HFF-Myc (cell line): ENCODE data around the gene PDAP1.

ENCODE experiments used
- DNase-seq: peaks from one replicate; pipeline ENCODE4 v3.0.0-alpha.2; 2011; ENCODE audit warnings: low read depth; ENCODE audit errors: extremely low read depth
- H3K4me3 ChIP-seq: replicated peaks from 2 replicates; pipeline ENCODE4 v1.5.1; 2011; ENCODE audit warnings: low read depth, mild to moderate bottlenecking, control low read depth, low read length
- CTCF ChIP-seq: IDR thresholded peaks from 2 replicates; pipeline ENCODE4 v1.5.1; 2012; ENCODE audit warnings: mild to moderate bottlenecking, low read depth, low read length, control low read depth; ENCODE audit errors: missing control alignments

Gene PDAP1

DNA sequence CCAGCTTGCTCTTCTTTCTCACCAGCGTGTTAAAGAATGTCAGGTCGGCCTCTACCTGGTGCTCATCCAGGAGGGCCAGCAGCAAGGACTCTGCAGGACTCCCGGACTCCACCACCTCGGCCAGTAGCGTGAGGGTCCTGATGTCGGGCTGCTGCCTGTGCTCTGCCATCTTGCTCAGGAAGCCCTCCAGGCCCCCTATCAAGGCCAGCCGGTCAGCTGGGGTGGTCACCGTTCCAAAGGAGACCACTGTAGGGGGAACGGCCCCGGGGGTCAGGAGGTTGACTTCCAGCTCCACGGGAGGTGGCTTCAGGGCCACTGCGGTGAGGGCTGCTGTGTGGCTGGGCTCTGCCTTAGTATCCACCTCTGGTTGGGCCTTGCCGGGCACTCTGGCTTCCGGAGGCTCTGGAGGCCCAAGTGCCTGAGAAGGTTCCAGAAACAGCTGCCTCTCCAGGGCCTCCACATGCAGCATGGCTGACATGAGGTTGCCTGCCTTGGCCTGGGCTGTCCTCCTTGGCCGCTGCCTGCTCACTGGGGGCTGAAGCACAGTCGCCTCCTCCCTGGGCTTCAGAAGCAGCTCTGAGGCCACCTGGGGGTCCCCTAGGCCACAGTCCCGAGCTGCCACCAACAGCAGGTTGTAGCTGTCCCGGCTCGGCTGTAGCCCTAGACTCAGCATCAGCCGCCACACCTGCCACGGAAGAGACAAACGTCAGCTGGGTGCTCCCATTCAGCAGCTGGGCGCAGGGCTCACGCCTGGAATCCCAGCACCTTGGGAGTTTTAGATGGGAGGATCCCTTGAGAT is 16.7 kb upstream of the PDAP1 start:
- TF ChIP-seq CTCF, result no peak
- no peak overlapping the region for H3K4me3 ChIP-seq
- DNase-seq, result no peak

DNA sequence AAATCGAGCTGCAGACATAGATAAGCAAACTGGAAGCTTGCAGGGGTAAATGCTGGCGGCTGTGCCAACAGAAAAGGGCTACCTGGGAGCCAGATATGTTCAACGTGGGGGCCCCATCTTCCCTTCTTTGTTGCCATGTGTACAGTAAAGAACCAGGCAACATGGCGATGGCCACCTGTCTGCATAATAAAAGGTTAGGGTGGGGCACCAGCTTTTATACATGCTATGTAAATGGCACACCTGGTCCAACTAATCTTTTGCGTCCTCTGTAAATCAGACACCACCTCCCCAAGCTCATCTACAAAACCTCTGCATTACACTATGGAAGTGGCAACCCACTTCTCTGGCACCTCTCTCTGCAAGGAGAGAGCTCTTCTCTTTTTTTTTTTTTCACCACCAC is 14.2 kb upstream of the PDAP1 start:
- DNase-seq, result no peak
- no peak for TF ChIP-seq CTCF
- no peak overlapping the region for H3K4me3 ChIP-seq

DNA sequence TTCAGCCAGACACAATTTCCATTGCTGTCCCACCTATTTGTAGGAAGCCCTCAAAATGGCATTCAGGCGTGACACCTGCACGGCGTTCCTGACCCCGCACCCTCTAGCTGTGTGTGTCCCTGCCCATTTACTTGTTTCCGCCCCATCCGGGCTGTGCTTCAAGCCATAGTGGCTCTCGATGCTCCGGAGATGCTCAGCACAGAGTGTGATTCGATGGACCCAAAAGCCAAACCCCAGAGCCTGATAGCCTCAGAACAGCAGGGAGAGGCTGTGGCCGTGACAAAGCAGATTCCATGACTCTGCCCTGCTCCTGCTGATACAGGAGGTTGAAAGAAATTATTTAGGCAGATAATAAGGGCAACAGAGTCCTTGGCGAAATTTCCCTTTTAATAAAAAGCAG is 13.8 kb upstream of the PDAP1 start:
- TF ChIP-seq CTCF, result no peak
- DNase-seq, result no peak
- H3K4me3 ChIP-seq, result no peak overlapping the region

DNA sequence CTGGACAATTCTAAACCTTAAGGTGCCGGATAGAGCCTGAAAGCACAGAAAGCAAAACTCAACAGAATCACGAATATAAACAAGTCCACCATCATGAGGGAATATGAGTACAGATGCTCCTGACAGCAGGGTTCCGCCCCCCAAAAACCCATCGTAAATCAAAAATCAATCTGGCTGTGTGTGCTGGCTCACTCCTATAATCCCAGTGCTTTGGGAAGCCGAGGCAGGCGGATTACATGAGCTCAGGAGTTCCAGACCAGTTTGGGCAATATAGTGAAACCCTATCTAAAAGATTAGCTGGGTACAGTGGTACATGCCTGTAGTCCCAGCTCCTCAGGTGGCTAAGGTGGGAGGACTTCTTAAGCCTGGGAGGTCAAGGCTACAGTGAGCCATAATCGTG is 12.6 kb upstream of the PDAP1 start:
- no peak for DNase-seq
- TF ChIP-seq CTCF, result no peak
- H3K4me3 ChIP-seq, result no peak overlapping the region

- no peak for DNase-seq
- H3K4me3 ChIP-seq, result no peak overlapping the region
- TF ChIP-seq CTCF, result no peak
Measured at GRCh38 chr7:99420213-99420612, 11.8 kb upstream of the PDAP1 start.

- no peak for DNase-seq
- no peak overlapping the region for H3K4me3 ChIP-seq
- TF ChIP-seq CTCF, result no peak
Measured at GRCh38 chr7:99419323-99420021, 11.1 kb upstream of the PDAP1 start.
